Esophagus muscularis mucosa (tissue), 4 donors: Measurements from ENCODE around the gene PRKD2. TPM values are rescaled to one million over a fixed set of nuclear protein-coding genes. Genes with fewer than 3 reads are reported as not detected.

Experiments
- DNase-seq: peaks from one replicate; pipeline ENCODE4 v3.0.0-alpha.2; 2017; ENCODE audit errors: extremely low spot score
- H3K27ac ChIP-seq, 4 donors: fragments of 200-600 bp; sonication (generic); replicated peaks in 1 of 4; 1 replicate in 3 of 4; 2 replicates in 1 of 4; pipeline ENCODE4 v1.5.1; 2016 to 2019; ENCODE audit warnings: mild to moderate bottlenecking in 1 of 4
- H3K27me3 ChIP-seq, 4 donors: fragments of 200-600 bp; sonication (generic); one replicate each; pipeline versions ENCODE4 v1.5.1 to v1.6.0; 2016 to 2019
- H3K36me3 ChIP-seq, 4 donors: fragments of 200-600 bp; sonication (generic); one replicate each; pipeline ENCODE4 v1.5.1; 2016 to 2019
- H3K4me1 ChIP-seq, 4 donors: fragments of 200-600 bp; sonication (generic); one replicate each; pipeline ENCODE4 v1.5.1; 2016 to 2019
- H3K4me3 ChIP-seq, 4 donors: fragments of 200-600 bp; sonication (generic); 1 replicate in 2 of 4; 2 replicates in 2 of 4; pipeline ENCODE4 v1.5.1; 2016 to 2019; ENCODE audit warnings: mild to moderate bottlenecking in 4 of 4, moderate library complexity in 1 of 4
- H3K9me3 ChIP-seq, 4 donors: fragments of 200-600 bp; sonication (generic); 1 replicate in 3 of 4; 2 replicates in 1 of 4; pipeline ENCODE4 v1.5.1; 2016 to 2019
- EP300 ChIP-seq: sonication (generic); formaldehyde crosslinking; IDR thresholded peaks from one replicate; pipeline ENCODE4 v1.6.1; 2017; ENCODE audit warnings: antibody characterized with exemption
- POLR2A ChIP-seq: fragments of 450-650 bp; IDR thresholded peaks from one replicate; pipeline ENCODE4 v1.6.1; 2017; ENCODE audit warnings: antibody characterized with exemption, moderate library complexity, mild to moderate bottlenecking, low read depth
- POLR2AphosphoS5 ChIP-seq, 2 donors: sonication (generic); formaldehyde crosslinking; IDR thresholded peaks; one replicate each; pipeline ENCODE4 v1.6.1; 2017; ENCODE audit warnings: antibody characterized with exemption in 2 of 2
- WGBS: methylation state at CpG from one replicate; pipeline ENCODE4 v1.1.5; 2018; 5-methylcytosine and 5-hydroxymethylcytosine counted together
- intact Hi-C: fragments of 100-400 bp; cut with DNase I; formaldehyde crosslinking; loops from one replicate; pipeline ENCODE4 v1.15.1; 2023
- total RNA-seq, 4 donors: library from RNA; depleted of rRNA; stranded (reverse); fragments of >200 nt; gene quantifications; one replicate each; pipeline versions ENCODE4 v1.1.0 to v1.2.1, GENCODE V29; 2016
- TF ChIP-seq, protein P1 (sequence below), 3 experiments: fragments of 200-600 bp in 2 of 3; fragments of 450-650 bp in 1 of 3; sonication (generic) in 2 of 3; IDR thresholded peaks; one replicate each; pipeline ENCODE4 v1.5.1; 2017 to 2019; ENCODE audit warnings: antibody characterized with exemption in 3 of 3, mild to moderate bottlenecking in 2 of 3, moderate library complexity in 1 of 3

PRKD2 gene
- total RNA-seq, 4 donors from 2014 or later, result 12.8 to 33.3 (median 22.4) TPM

DNA sequence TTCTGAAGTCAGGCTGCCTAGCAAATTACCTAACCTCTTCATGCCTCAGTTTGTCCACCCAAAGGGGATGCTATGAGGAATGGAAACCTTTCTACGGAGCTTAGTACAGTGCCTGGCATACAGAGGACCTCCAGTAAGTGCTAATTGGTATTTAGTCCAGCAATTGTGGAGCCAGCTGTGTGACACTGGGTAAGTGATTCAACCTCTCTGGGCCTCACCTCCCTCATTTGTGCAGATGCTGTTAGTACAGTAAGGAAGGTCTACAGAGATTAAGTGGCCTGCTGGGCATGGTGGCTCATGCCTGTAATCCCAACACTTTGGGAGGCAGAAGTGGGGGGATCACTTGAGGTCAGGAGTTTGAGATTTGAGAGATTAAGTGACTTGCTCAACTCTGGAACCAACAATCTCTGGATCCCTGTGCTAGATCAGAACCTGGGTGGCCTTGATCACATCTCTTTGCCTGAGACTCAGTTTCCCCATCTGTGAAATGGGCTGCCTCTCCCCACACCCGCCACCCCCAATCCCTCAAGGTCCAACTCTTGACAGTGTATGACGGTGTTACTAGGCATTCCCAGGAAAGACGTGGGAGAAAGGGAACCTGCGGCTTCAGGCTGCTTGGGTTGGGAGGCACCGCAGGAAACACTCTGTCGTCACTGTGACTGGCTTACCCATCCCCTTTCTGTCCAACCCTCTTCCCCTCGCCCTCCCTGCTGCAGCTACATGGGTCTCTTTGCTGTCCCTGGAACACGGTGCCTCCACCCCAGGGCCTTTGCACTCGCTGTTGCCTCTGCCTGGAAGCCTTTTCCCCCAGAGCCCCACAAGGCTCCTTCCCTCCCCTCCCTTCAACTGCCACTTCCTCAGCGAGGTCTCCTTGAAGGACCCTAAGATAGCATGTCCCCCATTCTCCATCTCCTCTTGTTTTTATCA, 18.3 kb downstream of the PRKD2 start:
- intact Hi-C loops, result no loop called here
- Histone ChIP-seq H3K36me3 (peaks cover 47 to 94% (median 89%) of the 10 kb centered on the region in 4 donors), H3K27ac (peak overlapping the region in 1 of 4 donors; percentile 44)

DNA sequence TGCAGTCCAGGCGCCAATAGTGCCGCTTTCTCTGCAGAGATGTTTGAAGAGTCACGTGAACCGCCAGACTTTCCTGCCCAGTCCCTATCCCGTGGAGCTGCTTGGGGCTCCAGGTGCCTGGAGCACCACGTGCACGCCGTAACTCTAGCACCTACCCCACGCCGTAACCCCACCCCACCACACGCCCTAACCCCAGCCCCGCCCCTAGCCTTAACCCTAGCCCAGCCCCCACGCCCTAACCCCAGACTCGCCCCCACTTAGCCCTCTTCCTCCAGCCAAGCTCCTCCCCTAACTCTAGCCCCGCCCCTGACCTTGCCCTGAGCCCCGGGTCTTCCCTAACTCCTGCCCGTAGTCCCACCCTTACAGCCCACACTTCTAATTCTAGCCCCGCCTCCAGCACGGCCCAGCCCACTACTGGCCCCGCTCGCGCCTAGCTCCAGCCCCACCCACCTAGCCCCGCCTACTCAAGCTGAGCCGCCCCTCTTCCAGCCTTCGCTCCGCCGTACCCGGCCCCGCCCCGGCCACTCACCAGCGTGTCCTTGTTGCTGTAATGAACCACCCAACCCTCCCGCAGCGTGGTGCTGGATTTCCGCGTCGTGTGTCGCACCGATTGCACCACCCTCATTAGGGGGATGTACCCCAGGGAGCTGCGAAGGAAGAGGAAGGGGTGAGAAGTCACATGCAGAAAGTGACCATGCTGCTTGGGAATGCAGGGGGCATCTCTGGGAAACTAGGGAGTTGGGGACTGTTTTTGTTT, 19.5 kb downstream of the PRKD2 start:
- Histone ChIP-seq H3K36me3 (peaks cover 52 to 94% (median 89%) of the 10 kb centered on the region in 4 donors), H3K4me3 (peak overlapping the region; percentile 30 to 47 (median 40)), H3K27me3 (no peaks in the 10 kb centered on the region), H3K4me1 (peaks cover 6 to 14% (median 13%) of the 10 kb centered on the region in 4 donors), H3K9me3 (no peaks in the 10 kb centered on the region), H3K27ac (peak overlapping the region in 1 of 4 donors; percentile 44)
- WGBS, result 30% methylated on average over 37 of the region's 39 CpGs
- intact Hi-C loops, result no loop called here
- DNase-seq, result peak; percentile 95
- TF ChIP-seq POLR2AphosphoS5 (IDR thresholded peaks at IDR 0.05), result peak in 1 of 2 donors; percentile 19
- TF ChIP-seq, protein P1, sequence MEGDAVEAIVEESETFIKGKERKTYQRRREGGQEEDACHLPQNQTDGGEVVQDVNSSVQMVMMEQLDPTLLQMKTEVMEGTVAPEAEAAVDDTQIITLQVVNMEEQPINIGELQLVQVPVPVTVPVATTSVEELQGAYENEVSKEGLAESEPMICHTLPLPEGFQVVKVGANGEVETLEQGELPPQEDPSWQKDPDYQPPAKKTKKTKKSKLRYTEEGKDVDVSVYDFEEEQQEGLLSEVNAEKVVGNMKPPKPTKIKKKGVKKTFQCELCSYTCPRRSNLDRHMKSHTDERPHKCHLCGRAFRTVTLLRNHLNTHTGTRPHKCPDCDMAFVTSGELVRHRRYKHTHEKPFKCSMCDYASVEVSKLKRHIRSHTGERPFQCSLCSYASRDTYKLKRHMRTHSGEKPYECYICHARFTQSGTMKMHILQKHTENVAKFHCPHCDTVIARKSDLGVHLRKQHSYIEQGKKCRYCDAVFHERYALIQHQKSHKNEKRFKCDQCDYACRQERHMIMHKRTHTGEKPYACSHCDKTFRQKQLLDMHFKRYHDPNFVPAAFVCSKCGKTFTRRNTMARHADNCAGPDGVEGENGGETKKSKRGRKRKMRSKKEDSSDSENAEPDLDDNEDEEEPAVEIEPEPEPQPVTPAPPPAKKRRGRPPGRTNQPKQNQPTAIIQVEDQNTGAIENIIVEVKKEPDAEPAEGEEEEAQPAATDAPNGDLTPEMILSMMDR (IDR thresholded peaks at IDR 0.05), result no peak

More for the DNA sequence above, 18.3 kb downstream of the PRKD2 start:
- no peak for TF ChIP-seq POLR2A
- peaks cover 6 to 14% (median 13%) of the 10 kb centered on the region in 4 donors for H3K4me1 ChIP-seq
- H3K27me3 ChIP-seq, result no peaks in the 10 kb centered on the region
- DNase-seq, result no peak
- no peak overlapping the region for H3K4me3 ChIP-seq
- WGBS, result 97% methylated on average over 10 of the region's 11 CpGs
- H3K9me3 ChIP-seq, result no peaks in the 10 kb centered on the region

DNA sequence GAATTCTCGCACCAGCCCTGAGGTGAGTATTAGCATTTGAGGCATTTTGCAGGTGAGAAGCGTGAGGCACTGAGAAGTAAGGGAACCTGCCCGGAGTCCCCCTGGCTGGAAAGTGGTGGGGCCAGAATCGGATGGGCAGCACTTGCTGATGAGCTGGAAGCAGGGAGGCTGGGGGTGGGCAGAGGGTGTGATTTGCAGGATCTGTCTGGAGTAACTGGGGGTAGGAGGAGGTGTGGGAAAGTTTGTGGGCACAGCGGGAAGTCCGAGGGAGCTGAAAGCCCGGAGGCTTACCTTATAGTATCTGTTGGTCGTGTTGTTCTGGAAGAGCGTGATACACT, 20.1 kb downstream of the PRKD2 start:
- no peak overlapping the region for H3K27ac ChIP-seq
- intact Hi-C loops, result no loop called here

DNA sequence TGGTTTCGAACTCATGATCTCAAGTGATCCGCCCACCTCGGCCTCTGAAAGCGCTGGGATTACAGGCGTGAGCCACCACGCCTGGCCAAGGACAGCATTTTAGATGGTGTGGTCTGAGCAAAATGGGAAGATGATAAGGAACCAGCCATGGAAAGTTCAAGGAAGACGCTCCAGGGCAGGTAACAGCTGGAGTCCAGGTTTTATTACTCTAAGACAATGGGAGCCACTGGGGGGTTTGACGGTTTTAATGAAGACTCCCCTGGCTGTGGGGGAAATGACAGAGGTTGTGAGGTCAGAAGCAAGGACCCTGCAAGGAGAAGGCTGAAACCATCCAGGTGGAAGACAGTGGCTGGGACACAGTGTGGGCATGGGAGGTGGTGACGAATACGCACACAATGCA, 20.9 kb downstream of the PRKD2 start:
- Histone ChIP-seq H3K4me1 (peaks cover 6 to 14% (median 13%) of the 10 kb centered on the region in 4 donors), H3K36me3 (peaks cover 57 to 94% (median 90%) of the 10 kb centered on the region in 4 donors), H3K4me3 (no peak overlapping the region), H3K9me3 (no peaks in the 10 kb centered on the region), H3K27me3 (no peaks in the 10 kb centered on the region), H3K27ac (no peak overlapping the region)
- DNase-seq, result no peak
- intact Hi-C loops, result no loop called here
- TF ChIP-seq POLR2A (no peak), EP300 (no peak), POLR2AphosphoS5 (IDR thresholded peaks at IDR 0.05) (no peak)
- TF ChIP-seq, protein P1 (IDR thresholded peaks at IDR 0.05), result no peak
- 93% methylated on average over 10 of the region's 10 CpGs for WGBS

More for the DNA sequence above, 20.1 kb downstream of the PRKD2 start:
- H3K36me3 ChIP-seq, result peaks cover 58 to 94% (median 90%) of the 10 kb centered on the region in 4 donors
- H3K4me1 ChIP-seq, result peaks cover 6 to 14% (median 13%) of the 10 kb centered on the region in 4 donors
- peak overlapping the region; percentile 30 to 47 (median 40) for H3K4me3 ChIP-seq
- WGBS, result 85% methylated on average over 7 of the region's 9 CpGs
- H3K9me3 ChIP-seq, result no peaks in the 10 kb centered on the region
- no peaks in the 10 kb centered on the region for H3K27me3 ChIP-seq
- DNase-seq, result no peak
- TF ChIP-seq POLR2A, result no peak
- TF ChIP-seq, protein P1 (IDR thresholded peaks at IDR 0.05), result no peak
- TF ChIP-seq POLR2AphosphoS5 (IDR thresholded peaks at IDR 0.05), result no peak

DNA sequence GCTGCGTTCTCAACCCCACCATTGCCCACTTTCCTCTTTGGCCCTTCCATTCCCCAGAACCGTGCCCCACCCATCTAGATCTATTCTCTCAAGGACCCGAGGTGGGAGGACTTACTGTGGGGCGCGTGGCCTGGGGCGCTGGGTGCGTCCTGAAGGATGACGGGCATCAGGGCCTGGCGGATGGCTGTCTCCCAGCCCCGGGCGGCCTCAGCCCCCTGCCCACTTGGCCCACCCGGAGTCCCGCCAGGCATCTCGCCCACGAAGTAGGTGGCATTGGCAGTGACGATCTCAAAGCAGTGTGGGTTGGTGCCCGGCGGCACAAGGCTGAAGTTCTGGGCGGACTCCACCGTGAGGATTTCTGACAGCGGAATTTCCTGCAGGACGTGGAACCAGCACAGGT, 23.2 kb downstream of the PRKD2 start:
- no peak for DNase-seq

More for the DNA sequence above, 23.2 kb downstream of the PRKD2 start:
- Histone ChIP-seq H3K4me3 (no peak overlapping the region), H3K9me3 (no peaks in the 10 kb centered on the region), H3K36me3 (peaks cover 60 to 94% (median 90%) of the 10 kb centered on the region in 4 donors), H3K4me1 (peaks cover 6 to 14% (median 13%) of the 10 kb centered on the region in 4 donors), H3K27ac (no peak overlapping the region), H3K27me3 (no peaks in the 10 kb centered on the region)
- intact Hi-C loops, result no loop called here
- TF ChIP-seq EP300, result no peak
- TF ChIP-seq, protein P1 (IDR thresholded peaks at IDR 0.05), result no peak
- no peak for TF ChIP-seq POLR2AphosphoS5 (IDR thresholded peaks at IDR 0.05)
- no peak for TF ChIP-seq POLR2A
- WGBS, result 92% methylated on average over 16 of the region's 22 CpGs
